D341Med (cell line): ENCODE results near the gene RNF151.
A peak's percentile ranks its signal among the peaks of the same experiment; 100 is the strongest.
"Not testable (repeated sequence)": the region's sequence is repeated elsewhere in the genome, so short reads cannot be mapped to it uniquely, and the experiment has no call there.

ENCODE experiments used
- DNase-seq: peaks from one replicate; pipeline ENCODE4 v3.0.0; 2012; ENCODE audit warnings: low spot score

The RNF151 gene

DNA sequence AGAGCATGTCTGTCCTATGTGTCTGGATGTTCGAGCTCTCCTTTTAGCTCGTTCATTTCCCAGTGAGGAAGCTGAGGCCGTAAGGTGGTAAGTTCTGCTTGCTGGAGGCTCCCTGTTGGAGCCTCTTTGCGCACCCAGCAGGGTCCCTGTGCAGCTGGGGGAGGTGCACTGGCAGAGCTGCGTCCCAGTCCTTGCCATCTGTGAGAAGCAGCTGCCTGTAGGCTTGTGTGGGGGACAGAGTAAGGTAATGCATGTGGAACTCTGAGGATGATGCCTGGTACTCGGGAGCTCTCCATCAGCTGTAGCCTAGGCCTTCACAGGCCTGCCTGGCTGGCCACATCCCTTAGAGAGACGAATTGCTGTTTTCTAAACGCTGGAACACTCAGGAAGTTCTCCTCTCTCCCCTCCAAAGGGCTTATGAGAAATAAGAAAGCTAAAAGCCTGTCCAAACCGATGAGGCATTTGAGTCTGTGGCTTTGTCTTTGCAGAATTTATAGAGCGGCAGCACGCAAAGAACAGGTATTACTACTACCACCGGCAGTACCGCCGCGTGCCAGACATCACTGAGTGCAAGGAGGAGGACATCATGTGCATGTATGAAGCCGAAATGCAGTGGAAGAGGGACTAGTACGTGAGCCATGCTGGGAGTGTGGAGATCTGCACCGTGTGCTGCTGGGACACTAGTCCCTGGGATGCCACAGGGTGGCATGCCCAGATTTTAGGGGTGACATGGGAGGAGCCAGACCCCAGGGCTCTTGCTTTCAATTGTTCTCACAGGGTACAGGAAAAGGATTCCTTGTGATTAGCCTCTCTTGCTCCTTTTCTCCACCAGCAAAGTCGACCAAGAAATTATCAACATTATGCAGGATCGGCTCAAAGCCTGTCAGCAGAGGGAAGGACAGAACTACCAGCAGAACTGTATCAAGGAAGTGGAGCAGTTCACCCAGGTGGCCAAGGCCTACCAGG is 5.7 kb upstream of the RNF151 start:
- peak; percentile 64 for DNase-seq

GRCh38 chr16:1961651-1962067 is 5.0 kb upstream of the RNF151 start:
- no peak for DNase-seq

DNA sequence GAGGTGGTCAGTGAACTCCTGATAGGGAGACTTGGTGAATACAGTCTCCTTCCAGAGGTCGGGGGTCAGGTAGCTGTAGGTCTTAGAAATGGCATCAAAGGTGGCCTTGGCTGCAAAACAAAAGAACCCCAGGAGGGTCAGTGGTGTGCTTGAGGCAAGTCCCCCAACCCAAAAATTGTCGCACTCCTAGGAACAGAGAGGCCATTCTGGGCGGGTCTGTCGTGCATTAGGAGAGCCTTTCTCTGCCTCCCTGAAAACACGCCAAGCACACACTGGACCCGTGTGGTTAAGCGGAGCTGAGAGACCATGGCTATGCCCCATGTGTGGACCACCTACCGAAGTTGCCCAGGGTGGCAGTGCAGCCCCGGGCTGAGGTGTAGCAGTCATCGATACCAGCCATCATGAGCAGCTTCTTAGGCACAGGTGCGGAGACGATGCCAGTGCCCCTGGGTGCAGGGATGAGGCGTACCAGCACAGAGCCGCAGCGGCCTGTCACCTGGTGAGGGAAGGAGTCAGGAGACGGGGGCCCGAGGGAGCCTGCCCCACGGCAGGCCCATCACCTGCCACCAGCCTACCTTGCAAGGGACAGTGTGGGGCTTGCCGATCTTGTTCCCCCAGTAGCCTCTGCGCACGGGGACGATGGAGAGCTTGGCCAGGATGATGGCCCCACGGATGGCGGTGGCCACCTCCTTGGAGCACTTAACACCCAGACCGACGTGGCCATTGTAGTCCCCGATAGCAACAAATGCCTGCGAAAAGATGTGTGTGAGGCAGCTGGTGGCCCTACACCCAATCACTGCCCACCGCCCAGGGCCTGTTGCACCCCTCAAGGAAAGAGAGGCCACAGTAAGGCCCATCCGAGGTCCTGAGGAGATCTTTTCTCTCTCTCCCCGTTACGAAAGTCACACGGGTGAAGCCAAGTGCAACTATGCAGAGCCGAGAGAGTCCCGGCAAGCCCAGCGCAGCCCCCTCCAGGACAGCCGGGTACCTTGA is 4.2 kb upstream of the RNF151 start:
- DNase-seq = not testable (repeated sequence)

DNA sequence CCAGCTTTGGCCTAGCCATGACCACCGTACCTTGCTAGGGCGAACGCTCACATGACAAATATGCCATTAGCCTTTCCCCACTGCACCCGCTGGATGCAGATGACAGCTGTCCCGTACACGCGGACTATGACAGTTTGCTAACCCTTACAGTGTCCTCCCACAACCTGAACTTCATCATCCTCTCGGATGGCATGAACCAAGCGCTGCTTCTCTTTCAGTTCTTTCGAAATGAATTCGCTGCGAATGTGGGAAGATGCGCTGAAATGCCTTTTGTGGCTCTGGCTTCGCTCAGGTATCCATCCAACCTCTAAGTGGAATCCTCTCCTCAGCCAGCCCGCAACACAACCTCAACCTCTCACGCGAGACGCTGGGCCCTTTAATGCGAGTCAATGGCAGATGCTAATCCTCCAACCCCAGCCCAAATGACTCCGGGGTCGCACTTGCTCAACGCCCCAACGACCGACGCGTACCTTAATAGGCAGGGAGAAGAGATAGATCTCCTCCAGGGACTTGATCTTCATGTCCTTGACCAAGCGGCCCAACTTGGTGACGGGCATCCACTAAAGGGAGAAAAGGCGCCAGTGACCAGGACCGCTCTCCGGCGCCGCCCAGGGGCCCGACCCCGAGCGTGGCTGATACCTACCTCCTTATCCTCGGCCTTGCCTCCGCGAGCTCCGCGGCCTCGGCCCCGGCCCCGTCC is 2.7 kb upstream of the RNF151 start:
- DNase-seq = no peak

DNA sequence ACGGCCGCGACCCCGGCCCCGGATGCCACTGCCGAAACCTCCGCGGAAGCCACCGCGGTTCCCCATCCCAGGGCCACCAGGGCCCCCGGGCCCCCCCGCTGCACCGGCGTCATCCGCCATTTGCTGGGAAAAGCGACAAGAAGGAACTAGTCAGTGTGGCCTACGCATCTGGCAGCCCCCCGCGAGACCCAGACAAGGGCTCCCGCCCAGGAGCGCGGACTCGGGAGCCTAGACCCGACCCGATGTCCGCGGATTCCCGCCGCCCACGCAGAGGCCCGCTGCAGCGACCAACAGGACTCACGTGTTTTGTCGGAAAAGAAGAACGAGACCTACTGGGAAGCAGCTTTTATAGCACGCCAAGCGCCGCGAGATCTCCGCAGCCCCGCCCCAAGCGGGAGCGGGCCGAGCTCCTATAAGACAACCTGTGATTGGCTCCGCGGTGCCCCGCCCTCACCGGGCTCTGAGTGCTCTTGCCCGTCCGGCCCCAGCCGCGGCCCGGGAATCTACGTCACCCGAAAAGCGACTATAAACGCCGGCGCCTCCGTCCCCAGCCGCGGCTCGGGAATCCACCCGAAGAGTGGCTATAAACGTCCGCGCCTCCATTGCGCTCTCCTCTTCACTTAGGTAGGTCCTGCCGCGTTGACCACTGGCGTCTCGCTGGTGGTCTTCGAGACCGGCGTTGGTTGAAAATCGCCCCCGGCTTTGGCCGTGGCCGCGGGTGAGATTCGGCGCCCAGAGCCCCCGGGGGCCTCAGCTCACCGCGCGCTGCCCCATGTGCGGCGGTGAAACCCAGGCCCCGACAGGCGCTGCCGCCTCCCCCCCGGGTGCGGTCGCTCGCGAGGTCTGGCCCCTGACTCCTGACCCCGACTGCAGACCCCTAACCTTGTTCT is 1.9 kb upstream of the RNF151 start, which contains the start of gene RPS2:
RPS2 (minus strand) TSS at position 321 of the 890 bp plus-strand sequence; CDS start at position 120, 201 bp downstream.
- peak; percentile 98 for DNase-seq

DNA sequence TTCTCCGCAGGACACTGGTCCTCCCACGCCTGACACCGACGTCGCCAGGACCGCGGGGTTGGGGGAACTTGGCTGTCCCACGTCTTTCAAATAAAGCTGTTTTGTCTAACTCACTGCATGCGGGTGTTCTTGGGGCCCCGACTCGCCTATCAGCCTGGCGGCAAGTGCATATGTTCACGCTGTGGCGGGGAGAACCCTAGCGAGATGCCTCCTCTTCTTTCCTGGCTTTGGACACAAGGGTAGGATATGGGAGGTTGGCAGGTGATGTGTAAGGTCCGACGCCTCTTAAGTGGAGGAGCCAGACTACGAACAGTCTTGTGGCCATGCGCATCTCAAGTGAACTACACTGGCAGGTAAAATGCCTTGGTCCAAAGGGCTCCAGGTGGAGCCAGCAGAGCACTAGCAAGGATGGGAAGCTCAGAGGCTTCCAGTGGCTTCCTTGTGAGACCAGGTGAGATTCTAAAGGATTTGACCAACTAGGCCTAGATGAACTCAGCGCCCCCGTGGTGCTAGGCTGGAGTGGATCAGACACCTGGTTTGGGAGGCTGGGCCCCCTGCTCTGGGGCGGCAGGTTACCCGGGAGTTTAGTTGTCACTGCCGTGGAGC is 1.2 kb upstream of the RNF151 start:
- no peak for DNase-seq

- DNase-seq = no peak
Observed at GRCh38 chr16:1968146-1968953, 1.7 kb downstream of the RNF151 start.

DNA sequence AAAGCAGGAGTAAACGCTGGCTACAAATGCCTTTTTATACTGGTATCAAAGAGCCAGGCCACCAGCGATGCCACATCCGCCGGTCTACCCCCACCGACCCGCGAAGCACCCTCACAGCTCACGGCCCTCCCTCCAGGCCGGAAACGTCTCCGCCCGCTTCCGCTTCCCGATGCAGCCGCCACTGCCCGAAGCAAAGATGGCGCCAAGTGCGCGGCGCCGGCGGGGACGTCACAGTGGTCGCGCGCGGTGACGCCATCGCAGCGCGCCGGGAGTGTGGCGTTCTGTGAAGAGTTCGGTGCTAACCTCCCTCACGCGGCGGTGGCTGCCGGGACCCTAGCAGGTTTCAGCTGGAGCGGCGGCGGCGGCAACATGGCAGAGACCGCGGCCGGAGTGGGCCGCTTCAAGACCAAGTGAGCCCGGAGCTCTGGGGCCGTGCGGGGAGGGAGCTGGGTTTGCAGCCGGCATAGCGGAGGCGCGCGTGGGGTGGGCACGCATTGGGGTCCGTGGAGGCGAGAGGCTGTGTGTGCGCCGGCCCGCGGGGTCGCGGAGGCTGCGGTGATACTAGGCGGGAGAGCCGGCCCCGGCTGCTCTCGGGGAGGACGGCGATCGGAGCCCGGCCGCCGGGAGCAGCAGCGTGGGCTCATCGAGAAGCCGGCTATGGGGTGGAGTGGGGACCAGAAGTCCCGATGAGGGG is 5.3 kb downstream of the RNF151 start, which contains the start of gene TBL3:
TBL3 (plus strand) TSS at position 258 of the 694 bp plus-strand sequence; CDS start at position 370, 112 bp downstream.
- peak; percentile 94 for DNase-seq

DNA sequence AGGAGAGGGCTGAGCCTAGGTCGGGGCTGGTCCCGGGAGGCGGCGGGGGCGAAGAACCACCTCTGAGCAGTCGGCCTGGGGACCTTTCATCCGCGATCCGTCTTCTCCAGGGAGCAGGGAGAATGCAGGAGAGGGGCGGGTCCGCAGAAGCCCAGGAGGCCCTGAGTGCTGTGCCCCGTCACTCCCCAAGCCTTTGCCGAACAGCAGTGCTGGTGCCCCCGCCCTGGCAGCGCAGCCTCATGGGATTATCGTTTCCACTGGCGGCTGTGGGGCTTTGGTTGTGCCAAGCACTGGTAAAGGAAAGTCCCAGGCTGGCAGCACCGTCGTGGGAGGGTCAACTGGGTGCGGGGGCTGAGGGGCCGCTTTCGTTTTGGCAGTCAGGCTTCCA is 5.8 kb downstream of the RNF151 start:
- no peak for DNase-seq

DNA sequence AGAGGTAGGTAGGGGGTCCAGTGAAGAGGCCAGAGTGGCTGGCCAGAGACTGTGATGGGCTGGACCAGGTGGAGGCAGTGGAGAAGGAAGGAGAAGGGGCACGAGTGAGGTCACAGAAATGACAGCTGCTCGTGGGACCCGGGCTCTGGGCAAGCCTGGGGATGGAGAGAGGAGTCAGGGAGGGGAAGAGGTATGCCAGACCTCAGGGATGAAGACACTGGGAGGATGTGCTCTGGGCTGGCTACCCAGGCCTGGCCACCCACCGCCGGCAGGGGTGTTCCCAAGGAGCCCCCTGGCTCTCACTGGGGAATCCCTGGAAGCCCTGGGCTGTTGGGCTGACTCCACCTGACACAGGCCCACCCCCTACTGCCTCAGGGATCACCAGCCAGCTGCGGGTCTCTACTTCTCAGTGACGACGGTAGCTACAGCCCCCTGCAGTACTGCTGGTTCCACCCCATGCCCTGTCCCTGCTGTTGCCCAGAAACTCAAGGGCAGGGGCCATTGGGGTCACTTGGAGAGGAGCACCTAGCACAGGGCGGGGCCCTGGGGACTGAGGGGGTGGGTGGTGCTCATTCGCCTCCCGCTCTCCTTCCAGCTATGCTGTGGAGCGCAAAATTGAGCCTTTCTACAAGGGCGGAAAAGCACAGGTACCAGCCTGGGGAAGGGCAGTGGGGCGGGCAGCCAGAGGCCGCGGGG is 7.0 kb downstream of the RNF151 start:
- no peak for DNase-seq

GRCh38 chr16:1974157-1975070 is 7.8 kb downstream of the RNF151 start:
- DNase-seq = no peak

- no peak for DNase-seq
Observed at GRCh38 chr16:1975432-1976215, 9.0 kb downstream of the RNF151 start.

- no peak for DNase-seq
Observed at GRCh38 chr16:1976216-1976520, 9.5 kb downstream of the RNF151 start.

- no peak for DNase-seq
Observed at GRCh38 chr16:1976951-1977874, 10.6 kb downstream of the RNF151 start.

DNA sequence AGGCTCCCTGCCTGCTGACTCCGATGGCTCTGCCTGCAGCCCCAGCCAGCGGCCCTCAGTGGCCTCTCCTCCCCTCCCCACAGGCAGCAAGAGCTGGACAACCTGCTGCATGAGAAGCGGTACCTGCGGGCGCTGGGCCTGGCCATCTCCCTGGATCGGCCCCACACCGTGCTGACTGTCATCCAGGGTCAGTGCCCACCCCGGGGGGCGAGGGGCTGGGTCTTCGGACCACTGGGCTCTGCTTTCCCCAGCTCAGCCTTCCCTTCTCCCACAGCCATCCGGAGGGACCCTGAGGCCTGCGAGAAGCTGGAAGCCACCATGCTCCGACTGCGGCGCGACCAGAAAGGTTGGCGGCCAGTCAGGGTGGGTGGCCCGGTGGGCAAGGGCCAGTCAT is 11.2 kb downstream of the RNF151 start:
- no peak for DNase-seq
